ENCODE measurements around the gene MAP4K1. TPM values are rescaled to one million over a fixed set of nuclear protein-coding genes. Genes with fewer than 3 reads are reported as not detected.
"Not testable (repeated sequence)": the region's sequence is repeated elsewhere in the genome, so short reads cannot be mapped to it uniquely, and the experiment has no call there.

Gene MAP4K1
- total RNA-seq, 1 donor from 2014 or later, result 3.1 TPM

DNA sequence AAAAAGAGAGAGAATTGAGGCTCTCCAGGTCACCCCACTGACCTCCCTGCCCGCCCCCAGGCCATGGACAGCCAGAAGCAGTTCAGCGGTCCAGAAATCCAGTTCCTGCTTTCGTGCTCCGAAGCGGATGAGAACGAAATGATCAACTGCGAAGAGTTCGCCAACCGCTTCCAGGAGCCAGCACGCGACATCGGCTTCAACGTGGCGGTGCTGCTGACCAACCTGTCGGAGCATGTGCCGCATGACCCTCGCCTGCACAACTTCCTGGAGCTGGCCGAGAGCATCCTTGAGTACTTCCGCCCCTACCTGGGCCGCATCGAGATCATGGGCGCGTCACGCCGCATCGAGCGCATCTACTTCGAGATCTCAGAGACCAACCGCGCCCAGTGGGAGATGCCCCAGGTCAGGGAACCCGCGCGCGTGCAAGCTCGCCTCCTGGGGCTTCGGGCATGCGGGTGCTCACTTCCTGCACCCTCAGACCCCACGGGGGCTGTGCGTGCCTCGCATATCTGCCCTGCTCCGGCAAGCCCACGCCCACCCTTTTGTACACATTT is 56.6 kb downstream of the MAP4K1 start:
- no peak for DNase-seq (ENCODE audit: low read depth)
- TF ChIP-seq, protein P1, sequence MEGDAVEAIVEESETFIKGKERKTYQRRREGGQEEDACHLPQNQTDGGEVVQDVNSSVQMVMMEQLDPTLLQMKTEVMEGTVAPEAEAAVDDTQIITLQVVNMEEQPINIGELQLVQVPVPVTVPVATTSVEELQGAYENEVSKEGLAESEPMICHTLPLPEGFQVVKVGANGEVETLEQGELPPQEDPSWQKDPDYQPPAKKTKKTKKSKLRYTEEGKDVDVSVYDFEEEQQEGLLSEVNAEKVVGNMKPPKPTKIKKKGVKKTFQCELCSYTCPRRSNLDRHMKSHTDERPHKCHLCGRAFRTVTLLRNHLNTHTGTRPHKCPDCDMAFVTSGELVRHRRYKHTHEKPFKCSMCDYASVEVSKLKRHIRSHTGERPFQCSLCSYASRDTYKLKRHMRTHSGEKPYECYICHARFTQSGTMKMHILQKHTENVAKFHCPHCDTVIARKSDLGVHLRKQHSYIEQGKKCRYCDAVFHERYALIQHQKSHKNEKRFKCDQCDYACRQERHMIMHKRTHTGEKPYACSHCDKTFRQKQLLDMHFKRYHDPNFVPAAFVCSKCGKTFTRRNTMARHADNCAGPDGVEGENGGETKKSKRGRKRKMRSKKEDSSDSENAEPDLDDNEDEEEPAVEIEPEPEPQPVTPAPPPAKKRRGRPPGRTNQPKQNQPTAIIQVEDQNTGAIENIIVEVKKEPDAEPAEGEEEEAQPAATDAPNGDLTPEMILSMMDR (conservative IDR thresholded peaks at IDR 0.05; ENCODE audit: low read depth, low read length), result no peak
- H3K4me3 ChIP-seq (ENCODE audit: low read depth, low read length), result no peak overlapping the region

DNA sequence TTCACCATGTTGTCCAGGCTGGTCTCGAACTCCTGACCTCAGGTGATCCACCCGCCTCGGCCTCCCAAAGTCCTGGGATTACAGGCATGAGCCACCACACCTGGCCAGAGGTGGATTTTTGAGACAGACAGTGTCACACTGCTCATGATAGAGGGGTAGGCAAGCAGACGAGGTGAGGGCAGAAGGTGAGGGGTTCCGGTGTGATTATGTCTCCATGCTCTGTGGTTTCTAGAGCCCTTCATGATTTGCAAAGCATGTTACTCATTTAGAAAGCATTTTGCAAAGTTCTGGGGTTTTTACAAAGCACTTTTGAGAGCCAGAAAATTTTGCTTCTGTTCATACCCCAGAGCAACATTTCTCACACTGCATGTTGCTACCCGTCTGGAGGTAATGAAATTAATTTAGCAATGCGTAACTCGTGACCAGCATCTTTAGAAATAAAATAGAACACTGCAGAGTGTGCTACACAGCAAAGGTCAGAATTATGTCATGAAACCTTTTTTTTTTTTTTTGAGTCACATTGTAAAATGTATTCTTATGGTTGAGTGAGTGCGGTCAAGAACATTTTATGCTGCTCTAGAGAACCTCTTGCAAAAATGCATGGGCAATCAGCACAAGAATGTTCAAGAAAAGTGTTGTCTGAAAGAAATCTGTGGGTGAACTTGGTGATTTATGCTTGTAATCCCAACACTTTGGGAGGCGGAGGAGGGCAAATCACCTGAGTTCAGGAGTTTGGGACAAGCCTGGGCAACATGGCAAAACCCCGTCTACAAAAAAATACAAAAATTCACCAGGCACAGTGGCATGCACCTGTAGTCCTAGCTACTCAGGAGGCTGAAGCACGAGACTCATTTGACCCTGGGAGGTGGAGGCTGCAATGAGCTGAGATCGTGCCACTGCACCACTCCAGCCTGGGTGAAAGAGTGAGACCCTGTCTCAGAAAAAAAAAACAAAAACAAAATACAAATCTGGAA is 58.0 kb downstream of the MAP4K1 start:
- TF ChIP-seq, protein P1 (conservative IDR thresholded peaks at IDR 0.05; ENCODE audit: low read depth, low read length), result no peak
- no peak overlapping the region for H3K4me3 ChIP-seq (ENCODE audit: low read depth, low read length)
- DNase-seq (ENCODE audit: low read depth), result peak; percentile 49

DNA sequence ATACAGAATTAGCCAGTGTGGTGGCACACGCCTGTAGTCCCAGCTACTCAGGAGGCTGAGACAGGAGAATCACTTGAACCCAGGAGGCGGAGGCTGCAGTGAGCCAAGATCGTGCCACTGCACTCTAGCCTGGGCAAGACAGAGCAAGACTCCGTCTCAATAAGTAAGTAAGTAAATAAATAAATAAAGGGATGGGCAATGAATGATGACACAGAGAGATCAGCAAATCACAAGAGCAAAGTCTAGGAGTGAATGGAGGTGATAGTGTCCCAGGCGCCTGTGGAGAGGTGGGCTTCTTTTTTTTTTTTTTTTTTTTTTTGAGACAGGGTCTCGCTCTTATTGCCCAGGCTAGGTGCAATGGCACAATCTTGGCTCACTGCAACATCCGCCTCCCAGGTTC is 58.8 kb downstream of the MAP4K1 start:
- H3K4me3 ChIP-seq (ENCODE audit: low read depth, low read length); DNase-seq (ENCODE audit: low read depth): not testable (repeated sequence)

- no peak for DNase-seq (ENCODE audit: low read depth)
- no peak overlapping the region for H3K4me3 ChIP-seq (ENCODE audit: low read depth, low read length)
- TF ChIP-seq, protein P1 (conservative IDR thresholded peaks at IDR 0.05; ENCODE audit: low read depth, low read length), result no peak
Measured at GRCh38 chr19:38557205-38557799, 60.5 kb downstream of the MAP4K1 start.

DNA sequence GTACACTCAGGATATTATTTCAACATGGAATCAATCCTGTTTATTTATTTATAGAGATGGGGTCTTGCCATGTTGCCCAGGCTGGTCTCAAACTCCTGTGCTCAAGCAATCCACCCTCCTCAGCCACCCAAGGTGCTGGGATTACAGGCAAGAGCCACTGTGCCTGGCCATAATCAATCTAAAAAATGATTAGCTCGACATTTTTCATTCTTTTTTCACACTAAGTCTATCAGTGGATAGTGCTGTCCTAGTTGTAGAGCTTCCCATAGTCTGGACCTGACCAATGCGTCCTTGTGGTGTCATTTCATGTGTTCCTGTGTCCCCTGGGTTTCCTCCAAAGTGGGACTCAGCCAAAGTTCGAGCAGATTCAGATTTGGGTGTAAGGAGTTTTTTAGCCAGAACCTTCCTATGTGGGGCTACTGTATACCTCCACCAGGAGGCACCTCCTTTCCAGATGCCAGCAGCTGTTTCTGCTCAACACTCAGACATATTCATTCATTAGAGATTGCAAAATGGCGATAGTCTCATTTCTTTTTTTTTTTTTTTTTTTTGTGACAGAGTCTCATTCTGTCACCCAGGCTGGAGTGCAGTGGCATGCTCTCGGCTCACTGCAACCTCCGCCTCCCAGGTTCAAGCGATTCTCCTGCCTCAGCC is 61.1 kb downstream of the MAP4K1 start:
- DNase-seq (ENCODE audit: low read depth), result no peak
- TF ChIP-seq, protein P1 (conservative IDR thresholded peaks at IDR 0.05; ENCODE audit: low read depth, low read length), result peak; percentile 29
- H3K4me3 ChIP-seq (ENCODE audit: low read depth, low read length), result no peak overlapping the region

GRCh38 chr19:38555200-38555599 is 62.6 kb downstream of the MAP4K1 start:
- DNase-seq (ENCODE audit: low read depth), result no peak
- H3K4me3 ChIP-seq (ENCODE audit: low read depth, low read length), result no peak overlapping the region
- TF ChIP-seq, protein P1 (conservative IDR thresholded peaks at IDR 0.05; ENCODE audit: low read depth, low read length), result no peak

- TF ChIP-seq, protein P1 (conservative IDR thresholded peaks at IDR 0.05; ENCODE audit: low read depth, low read length), result no peak
- DNase-seq (ENCODE audit: low read depth), result no peak
Measured at GRCh38 chr19:38554676-38555141, 63.0 kb downstream of the MAP4K1 start.

DNA sequence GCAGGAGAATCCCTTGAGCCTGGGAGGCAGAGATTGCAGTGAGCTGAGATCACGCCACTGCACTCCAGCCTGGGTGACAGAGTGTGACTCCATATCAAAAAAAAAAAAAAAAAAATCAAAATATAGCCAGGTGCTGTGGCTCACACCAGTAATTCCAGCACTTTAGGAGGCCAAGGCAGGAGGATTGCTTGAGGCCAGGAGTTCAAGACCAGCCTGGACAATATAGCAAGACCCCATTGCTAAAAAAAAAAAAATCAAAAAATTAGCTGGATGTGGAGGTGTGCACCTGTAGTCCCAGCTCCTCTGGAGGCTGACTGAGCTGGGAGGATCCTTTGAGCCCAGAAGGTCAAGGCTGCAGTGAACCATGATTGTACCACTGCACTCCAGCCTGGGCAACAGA is 64.5 kb downstream of the MAP4K1 start:
- H3K4me3 ChIP-seq (ENCODE audit: low read depth, low read length); DNase-seq (ENCODE audit: low read depth): not testable (repeated sequence)

More at GRCh38 chr19:38554676-38555141, 63.0 kb downstream of the MAP4K1 start:
- no peak overlapping the region for H3K4me3 ChIP-seq (ENCODE audit: low read depth, low read length)
